OCI-LY7 (cell line): ENCODE data around the gene RPL36. TPM values are rescaled to one million over a fixed set of nuclear protein-coding genes. Genes with fewer than 3 reads are reported as not detected.

Source experiments
- BruUV-seq: library from RNA; stranded (reverse); fragments of 400-500 nt; replicated peaks from 2 replicates; lab custom pipeline; 2021; lab: Mats Ljungman, UMichigan
- CTCF ChIA-PET: fragments of 300-600 bp; sonication (Branson Sonifier 250); formaldehyde crosslinking; loops from one replicate; lab custom pipeline; 2022; ENCODE audit warnings: antibody characterized with exemption; ENCODE audit not compliant: unreplicated experiment; lab: Charles Lee
- POLR2A ChIA-PET: fragments of 300-600 bp; sonication (Branson Sonifier 250); formaldehyde crosslinking; loops from one replicate; lab custom pipeline; 2022; ENCODE audit warnings: antibody characterized with exemption; lab: Charles Lee
- DNase-seq: peaks from one replicate; pipeline ENCODE4 v3.0.0-alpha.2; 2015; ENCODE audit warnings: low spot score
- H2AFZ ChIP-seq: fragments of 200-600 bp; sonication (generic), shearing (Covaris generic); 2 replicates; pipeline ENCODE4 v1.6.1; 2014; ENCODE audit warnings: mild to moderate bottlenecking, antibody characterized with exemption, low read length, moderate library complexity
- H3K27ac ChIP-seq: fragments of 200-600 bp; sonication (generic); 2 replicates; pipeline ENCODE4 v1.5.1; 2014; ENCODE audit warnings: mixed run types, low read depth, mild to moderate bottlenecking, moderate library complexity, low read length, inconsistent platforms; ENCODE audit not compliant: poor library complexity, severe bottlenecking
- H3K36me3 ChIP-seq: fragments of 200-600 bp; sonication (generic); 2 replicates; pipeline ENCODE4 v1.6.1; 2014; ENCODE audit warnings: mild to moderate bottlenecking, antibody characterized with exemption, low read length, moderate library complexity, mixed read lengths; ENCODE audit not compliant: insufficient read depth
- H3K4me1 ChIP-seq: fragments of 200-600 bp; sonication (generic); 2 replicates; pipeline ENCODE4 v1.5.1; 2014; ENCODE audit warnings: mild to moderate bottlenecking, low read length; ENCODE audit not compliant: insufficient read depth, poor library complexity, severe bottlenecking
- H3K4me2 ChIP-seq: fragments of 200-600 bp; sonication (generic); 2 replicates; pipeline ENCODE4 v1.6.1; 2014; ENCODE audit warnings: mild to moderate bottlenecking, low read length
- H3K4me3 ChIP-seq: fragments of 200-600 bp; sonication (generic); 2 replicates; pipeline ENCODE4 v1.5.1; 2014; ENCODE audit warnings: mild to moderate bottlenecking, low read depth, low read length; ENCODE audit not compliant: poor library complexity, severe bottlenecking
- H3K79me2 ChIP-seq: fragments of 200-600 bp; sonication (generic); 2 replicates; pipeline ENCODE4 v1.6.1; 2016; ENCODE audit warnings: low read depth, mild to moderate bottlenecking, low read length, moderate library complexity, mixed read lengths; ENCODE audit not compliant: insufficient read depth
- H3K9me2 ChIP-seq: fragments of 200-600 bp; sonication (generic); 2 replicates; pipeline ENCODE4 v1.6.1; 2016; ENCODE audit warnings: mild to moderate bottlenecking, low read length, mixed read lengths; ENCODE audit not compliant: insufficient read depth
- H3K9me3 ChIP-seq: fragments of 200-600 bp; sonication (generic); 2 replicates; pipeline ENCODE4 v1.6.1; 2014; ENCODE audit warnings: mild to moderate bottlenecking, mixed run types, low read length, mixed read lengths
- H4K20me1 ChIP-seq: fragments of 200-600 bp; sonication (generic); 2 replicates; pipeline ENCODE4 v1.6.1; 2014; ENCODE audit warnings: mild to moderate bottlenecking, antibody characterized with exemption, low read length, moderate library complexity, mixed read lengths; ENCODE audit not compliant: insufficient read depth
- EZH2phosphoT487 ChIP-seq: fragments of 200-600 bp; sonication (generic); IDR thresholded peaks from 2 replicates; pipeline ENCODE4 v1.6.1; 2018; ENCODE audit warnings: low read depth, borderline replicate concordance, mild to moderate bottlenecking, mixed run types, antibody characterized with exemption, low read length, moderate library complexity, mixed read lengths
- intact Hi-C: fragments of 100-400 bp; cut with micrococcal nuclease; formaldehyde crosslinking; loops from one replicate; pipeline ENCODE4 v1.10.0; 2022; ENCODE audit not compliant: unreplicated experiment
- total RNA-seq, 2 experiments: library from RNA; depleted of rRNA in 1 of 2; stranded (reverse); fragments of >200 nt in 1 of 2; shearing (Covaris generic) in 1 of 2; gene quantifications; 2 replicates each; pipeline ENCODE4 v1.2.3, GENCODE V29; 2014 to 2022
- TF ChIP-seq, protein P1 (sequence below): fragments of 200-600 bp; sonication (generic); conservative IDR thresholded peaks from 2 replicates; pipeline ENCODE4 v1.5.1; 2014; ENCODE audit warnings: mild to moderate bottlenecking, antibody characterized with exemption, low read length, moderate library complexity, mixed read lengths

The RPL36 gene
- total RNA-seq, 2 experiments from 2014 or later: 1,257 to 1,936 TPM

DNA sequence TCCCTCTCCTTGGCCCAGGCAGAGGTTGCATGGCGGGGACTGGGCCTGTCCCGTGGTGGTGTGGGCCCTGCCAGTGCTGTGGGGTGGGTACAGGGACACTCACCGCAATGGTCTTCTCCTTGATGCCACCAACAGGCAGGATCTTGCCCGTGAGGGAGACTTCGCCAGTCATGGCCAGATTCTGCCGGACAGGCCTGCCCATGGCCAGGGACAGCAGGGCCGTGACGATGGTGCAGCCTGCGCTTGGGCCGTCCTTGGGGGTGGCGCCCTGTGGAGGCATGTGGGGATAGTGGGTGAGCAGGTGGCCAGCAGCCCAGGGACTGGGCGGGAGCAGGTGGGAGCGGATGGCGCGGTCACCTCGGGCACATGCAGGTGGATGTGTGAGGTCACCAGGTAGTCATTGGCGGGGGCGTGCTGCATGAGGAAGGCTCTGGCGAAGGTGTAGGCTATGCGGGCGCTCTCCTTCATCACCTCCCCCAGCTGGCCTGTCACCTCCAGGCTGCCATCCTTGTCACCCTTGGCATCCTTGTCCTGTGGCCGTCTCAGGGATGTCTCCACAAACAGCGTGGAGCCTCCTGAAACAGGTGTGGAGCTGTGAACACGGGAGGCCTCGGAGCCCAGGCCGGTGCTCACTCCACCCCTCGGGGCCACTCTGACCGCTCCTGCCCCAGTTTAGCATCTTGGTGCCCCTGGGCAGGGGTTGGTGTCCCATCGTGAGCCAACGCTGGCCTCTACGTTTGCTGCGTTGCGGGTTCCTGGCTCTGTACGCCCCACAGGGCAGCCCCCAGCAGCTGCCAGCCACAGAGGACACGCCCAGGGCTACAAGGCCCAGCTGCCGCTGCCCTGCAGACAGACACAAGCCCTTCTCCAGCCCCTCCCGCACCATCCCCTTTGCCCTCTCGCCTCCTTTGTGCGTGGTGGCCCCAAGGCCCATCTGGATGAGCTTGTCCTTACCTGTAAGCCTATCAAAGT, 3.4 kb downstream of the RPL36 start:
- peaks cover 81% of the 10 kb centered on the region for H3K36me3 ChIP-seq
- TF ChIP-seq, protein P1, sequence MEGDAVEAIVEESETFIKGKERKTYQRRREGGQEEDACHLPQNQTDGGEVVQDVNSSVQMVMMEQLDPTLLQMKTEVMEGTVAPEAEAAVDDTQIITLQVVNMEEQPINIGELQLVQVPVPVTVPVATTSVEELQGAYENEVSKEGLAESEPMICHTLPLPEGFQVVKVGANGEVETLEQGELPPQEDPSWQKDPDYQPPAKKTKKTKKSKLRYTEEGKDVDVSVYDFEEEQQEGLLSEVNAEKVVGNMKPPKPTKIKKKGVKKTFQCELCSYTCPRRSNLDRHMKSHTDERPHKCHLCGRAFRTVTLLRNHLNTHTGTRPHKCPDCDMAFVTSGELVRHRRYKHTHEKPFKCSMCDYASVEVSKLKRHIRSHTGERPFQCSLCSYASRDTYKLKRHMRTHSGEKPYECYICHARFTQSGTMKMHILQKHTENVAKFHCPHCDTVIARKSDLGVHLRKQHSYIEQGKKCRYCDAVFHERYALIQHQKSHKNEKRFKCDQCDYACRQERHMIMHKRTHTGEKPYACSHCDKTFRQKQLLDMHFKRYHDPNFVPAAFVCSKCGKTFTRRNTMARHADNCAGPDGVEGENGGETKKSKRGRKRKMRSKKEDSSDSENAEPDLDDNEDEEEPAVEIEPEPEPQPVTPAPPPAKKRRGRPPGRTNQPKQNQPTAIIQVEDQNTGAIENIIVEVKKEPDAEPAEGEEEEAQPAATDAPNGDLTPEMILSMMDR: no peak
- TF ChIP-seq EZH2phosphoT487: no peak
- ChIA-PET POLR2A (no interaction called here), CTCF (no interaction called here)
- H3K4me3 ChIP-seq: no peak overlapping the region
- H3K9me3 ChIP-seq: no peaks in the 10 kb centered on the region
- intact Hi-C loops: no loop called here
- peaks cover 7% of the 10 kb centered on the region for H3K4me1 ChIP-seq
- H3K9me2 ChIP-seq: no peaks in the 10 kb centered on the region
- DNase-seq: no peak
- no peak overlapping the region for H3K27ac ChIP-seq
- H3K79me2 ChIP-seq: peaks cover 37% of the 10 kb centered on the region
- H3K4me2 ChIP-seq: no peak overlapping the region
- H2AFZ ChIP-seq: no peak overlapping the region
- H4K20me1 ChIP-seq: 0 out of 2 replicates have a peak, but pooled peaks cover 6% of the 10 kb centered on the region
- no TSS peak for BruUV-seq

DNA sequence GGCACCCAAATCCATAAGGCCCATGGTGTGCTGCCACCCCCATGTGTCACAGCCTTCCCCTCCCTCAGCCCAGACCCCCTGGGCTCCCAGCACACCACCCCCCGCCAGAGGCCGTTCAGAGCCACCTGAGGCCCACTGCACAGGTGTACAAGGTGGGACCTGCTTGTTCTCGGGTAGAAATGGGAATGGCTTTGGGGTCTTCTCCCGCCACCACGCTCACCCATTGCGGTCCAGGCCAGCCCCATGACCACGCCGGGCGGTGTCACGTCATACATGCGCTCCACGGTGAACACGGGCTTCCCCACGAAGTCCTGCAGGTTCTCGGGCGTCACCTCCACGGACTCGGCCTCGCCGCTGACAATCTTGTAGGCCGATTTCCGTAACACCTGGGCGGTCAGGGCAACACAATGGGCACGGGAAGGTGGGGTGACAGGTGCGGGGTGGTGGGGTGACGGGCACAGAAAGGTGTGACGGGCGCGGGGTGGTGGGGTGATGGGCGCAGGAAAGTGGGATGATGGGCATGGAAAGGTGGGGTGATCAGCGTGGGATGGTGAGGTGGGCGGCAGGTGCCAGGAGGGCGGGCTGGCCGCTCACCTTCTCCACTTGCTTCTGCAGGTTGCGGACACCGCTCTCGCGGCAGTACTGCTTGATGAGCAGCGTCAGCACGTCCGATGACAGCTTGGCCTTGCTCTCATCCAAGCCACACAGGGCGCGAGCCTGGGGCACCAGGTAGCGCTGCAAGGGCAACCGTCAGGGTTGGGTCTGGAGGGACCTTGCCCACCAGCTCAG, 4.3 kb downstream of the RPL36 start:
- Histone ChIP-seq H3K4me2 (no peak overlapping the region), H4K20me1 (0 out of 2 replicates have a peak, but pooled peaks cover 6% of the 10 kb centered on the region), H3K79me2 (peaks cover 37% of the 10 kb centered on the region), H3K27ac (no peak overlapping the region), H3K4me1 (peaks cover 12% of the 10 kb centered on the region), H3K9me2 (no peaks in the 10 kb centered on the region), H3K9me3 (no peaks in the 10 kb centered on the region), H2AFZ (no peak overlapping the region), H3K36me3 (peaks cover 90% of the 10 kb centered on the region), H3K4me3 (no peak overlapping the region)
- intact Hi-C loops: no loop called here
- POLR2A ChIA-PET: no interaction called here
- CTCF ChIA-PET: no interaction called here
- TF ChIP-seq, protein P1: no peak
- TF ChIP-seq EZH2phosphoT487: no peak
- DNase-seq: no peak
- BruUV-seq: no TSS peak
